Loucy (cell line): ENCODE results near the gene P2RY1.

Experiments
- H2AFZ ChIP-seq: fragments of 200-600 bp; sonication (generic); 2 replicates; pipeline ENCODE4 v1.6.0; 2016; ENCODE audit warnings: antibody characterized with exemption, mild to moderate bottlenecking, low read length, moderate library complexity
- H3F3A ChIP-seq: fragments of 200-600 bp; 2 replicates; pipeline ENCODE4 v1.6.0; 2016; ENCODE audit warnings: antibody characterized with exemption, low read depth, mild to moderate bottlenecking
- H3K27me3 ChIP-seq: fragments of 200-600 bp; sonication (generic); 2 replicates; pipeline ENCODE4 v1.6.1; 2014; ENCODE audit warnings: low read length, mild to moderate bottlenecking; ENCODE audit not compliant: insufficient read depth, poor library complexity, severe bottlenecking
- H3K36me3 ChIP-seq: fragments of 200-600 bp; sonication (generic); 2 replicates; pipeline ENCODE4 v1.6.1; 2016; ENCODE audit warnings: low read length; ENCODE audit not compliant: insufficient read depth
- H3K4me1 ChIP-seq: fragments of 200-600 bp; sonication (generic); 2 replicates; pipeline ENCODE4 v1.5.1; 2014; ENCODE audit warnings: low read length, mild to moderate bottlenecking; ENCODE audit not compliant: insufficient read depth, poor library complexity, severe bottlenecking
- H3K4me2 ChIP-seq: fragments of 200-600 bp; sonication (generic); 2 replicates; pipeline ENCODE4 v1.6.0; 2014; ENCODE audit warnings: antibody characterized with exemption, low read length, low read depth, mild to moderate bottlenecking; ENCODE audit not compliant: poor library complexity, severe bottlenecking
- H3K4me3 ChIP-seq: fragments of 200-600 bp; sonication (generic); 2 replicates; pipeline ENCODE4 v1.5.1; 2014; ENCODE audit warnings: low read length, mild to moderate bottlenecking, mixed read lengths; ENCODE audit not compliant: poor library complexity, severe bottlenecking
- H3K79me2 ChIP-seq: fragments of 200-600 bp; sonication (generic); 2 replicates; pipeline ENCODE4 v1.6.1; 2014; ENCODE audit warnings: low read length; ENCODE audit not compliant: insufficient read depth
- H3K9ac ChIP-seq: fragments of 200-600 bp; sonication (generic); 2 replicates; pipeline ENCODE4 v1.6.0; 2014; ENCODE audit warnings: mild to moderate bottlenecking, low read depth, low read length, moderate library complexity; ENCODE audit not compliant: poor library complexity, severe bottlenecking
- H3K9me2 ChIP-seq: fragments of 200-600 bp; sonication (generic); replicated peaks from 2 replicates; pipeline ENCODE4 v1.6.1; 2016; ENCODE audit warnings: low read depth, low read length, mixed read lengths
- H3K9me3 ChIP-seq: fragments of 200-600 bp; sonication (generic); 2 replicates; pipeline ENCODE4 v1.6.1; 2014; ENCODE audit warnings: mild to moderate bottlenecking, antibody characterized with exemption, low read length, low read depth; ENCODE audit not compliant: insufficient read depth
- H4K20me1 ChIP-seq: fragments of 200-600 bp; sonication (generic); 2 replicates; pipeline ENCODE4 v1.6.0; 2014; ENCODE audit warnings: antibody characterized with exemption, low read length, mild to moderate bottlenecking; ENCODE audit not compliant: insufficient read depth, poor library complexity, severe bottlenecking
- CTCF ChIP-seq: fragments of 200-600 bp; sonication (generic); conservative IDR thresholded peaks from 2 replicates; pipeline ENCODE4 v1.5.1; 2014; ENCODE audit warnings: mild to moderate bottlenecking, antibody characterized with exemption, low read length
- EZH2phosphoT487 ChIP-seq: fragments of 200-600 bp; IDR thresholded peaks from 2 replicates; pipeline ENCODE4 v1.6.1; 2018; ENCODE audit warnings: antibody characterized with exemption, mild to moderate bottlenecking, moderate library complexity, borderline replicate concordance

P2RY1 gene

GRCh38 chr3:152835601-152836102 lies 721 bp downstream of the P2RY1 start:
- no peaks in the 10 kb centered on the region for H3K9me2 ChIP-seq
- H2AFZ ChIP-seq: peak overlapping the region; percentile 95; the same call in 1 of the 2 replicates
- peak overlapping the region; percentile 85 for H3K4me2 ChIP-seq
- peak overlapping the region; percentile 83 for H3K9ac ChIP-seq
- 0 out of 2 replicates have a peak, but pooled peaks cover 3% of the 10 kb centered on the region for H3F3A ChIP-seq
- no peaks in the 10 kb centered on the region for H3K36me3 ChIP-seq
- no peaks in the 10 kb centered on the region for H3K27me3 ChIP-seq
- H3K9me3 ChIP-seq: no peaks in the 10 kb centered on the region
- no peak for TF ChIP-seq EZH2phosphoT487
- TF ChIP-seq CTCF: no peak
- peaks cover 22% of the 10 kb centered on the region for H3K79me2 ChIP-seq
- H3K4me3 ChIP-seq: peak overlapping the region; percentile 82
- H3K4me1 ChIP-seq: peaks cover 44% of the 10 kb centered on the region
- H4K20me1 ChIP-seq: peaks cover 3% of the 10 kb centered on the region

- Histone ChIP-seq H3K9me2 (no peaks in the 10 kb centered on the region), H3K9me3 (no peaks in the 10 kb centered on the region), H3K4me1 (peaks cover 45% of the 10 kb centered on the region), H3F3A (0 out of 2 replicates have a peak, but pooled peaks cover 3% of the 10 kb centered on the region), H3K4me3 (peak overlapping the region; percentile 82), H3K27me3 (no peaks in the 10 kb centered on the region), H3K36me3 (no peaks in the 10 kb centered on the region), H2AFZ (no peak overlapping the region), H3K79me2 (peaks cover 22% of the 10 kb centered on the region), H4K20me1 (peaks cover 3% of the 10 kb centered on the region), H3K9ac (peak overlapping the region; percentile 60), H3K4me2 (peak overlapping the region; percentile 85)
- no peak for TF ChIP-seq CTCF
- TF ChIP-seq EZH2phosphoT487: no peak
These were observed 1.3 kb downstream of the P2RY1 start for GRCh38 chr3:152836269-152836668.

GRCh38 chr3:152839511-152839910 lies 4.6 kb downstream of the P2RY1 start:
- H4K20me1 ChIP-seq: peaks cover 3% of the 10 kb centered on the region
- H3K4me3 ChIP-seq: no peak overlapping the region
- H3K9me3 ChIP-seq: no peaks in the 10 kb centered on the region
- TF ChIP-seq EZH2phosphoT487: no peak
- no peak for TF ChIP-seq CTCF
- peaks cover 22% of the 10 kb centered on the region for H3K79me2 ChIP-seq
- H3K4me2 ChIP-seq: peak overlapping the region; percentile 85
- H2AFZ ChIP-seq: no peak overlapping the region
- no peaks in the 10 kb centered on the region for H3K36me3 ChIP-seq
- no peak overlapping the region for H3K9ac ChIP-seq
- H3K27me3 ChIP-seq: no peaks in the 10 kb centered on the region
- peaks cover 37% of the 10 kb centered on the region for H3K4me1 ChIP-seq
- 0 out of 2 replicates have a peak, but pooled peaks cover 3% of the 10 kb centered on the region for H3F3A ChIP-seq
- no peaks in the 10 kb centered on the region for H3K9me2 ChIP-seq
